ENCODE data around the gene WWOX.

- TF ChIP-seq CTCF (IDR thresholded peaks at IDR 0.05) (no peak), EP300 (IDR thresholded peaks at IDR 0.05) (no peak), POLR2A (IDR thresholded peaks at IDR 0.05) (no peak), POLR2AphosphoS5 (IDR thresholded peaks at IDR 0.05) (no peak)
Measured at GRCh38 chr16:78108451-78108850, 9.0 kb downstream of the WWOX start.
